GM18502 (cell line): ENCODE measurements around the gene FAM131C.

Experiments
- ATAC-seq: cut with Tn5 transposase; IDR thresholded peaks from one replicate; pipeline ENCODE4 v1.9.1; 2021; ENCODE audit warnings: mild to moderate bottlenecking; ENCODE audit not compliant: unreplicated experiment, poor library complexity

FAM131C gene

GRCh38 chr1:16073490-16074119 is at the start of gene FAM131C:
FAM131C (minus strand) TSS chr1:16073651; CDS start chr1:16073442, 209 bp downstream.
- ATAC-seq: no peak

- ATAC-seq: no peak
Measured at GRCh38 chr1:16122916-16123315, 49.5 kb upstream of the FAM131C start.

- ATAC-seq: no peak
Measured at GRCh38 chr1:16122350-16122881, 49.0 kb upstream of the FAM131C start.

- no peak for ATAC-seq
Measured at GRCh38 chr1:16120940-16121410, 47.5 kb upstream of the FAM131C start.

GRCh38 chr1:16120407-16120806 is 47.0 kb upstream of the FAM131C start:
- no peak for ATAC-seq

GRCh38 chr1:16119926-16120325 is 46.5 kb upstream of the FAM131C start:
- ATAC-seq: no peak

GRCh38 chr1:16119504-16119903 is 46.1 kb upstream of the FAM131C start:
- no peak for ATAC-seq

GRCh38 chr1:16118706-16119105 is 45.3 kb upstream of the FAM131C start:
- ATAC-seq: no peak

GRCh38 chr1:16117936-16118335 is 44.5 kb upstream of the FAM131C start:
- no peak for ATAC-seq

GRCh38 chr1:16117369-16117768 is 43.9 kb upstream of the FAM131C start:
- ATAC-seq: no peak

GRCh38 chr1:16116625-16117024 is 43.2 kb upstream of the FAM131C start:
- ATAC-seq: no peak

GRCh38 chr1:16116002-16116401 is 42.6 kb upstream of the FAM131C start:
- no peak for ATAC-seq

- no peak for ATAC-seq
Measured at GRCh38 chr1:16115468-16115983, 42.1 kb upstream of the FAM131C start.

- no peak for ATAC-seq
Measured at GRCh38 chr1:16114527-16115467, 41.3 kb upstream of the FAM131C start.

- no peak for ATAC-seq
Measured at GRCh38 chr1:16112596-16113555, 39.4 kb upstream of the FAM131C start.

- no peak for ATAC-seq
Measured at GRCh38 chr1:16111771-16112595, 38.5 kb upstream of the FAM131C start.

GRCh38 chr1:16110884-16111283 is 37.4 kb upstream of the FAM131C start:
- no peak for ATAC-seq

- ATAC-seq: no peak
Measured at GRCh38 chr1:16110456-16110855, 37.0 kb upstream of the FAM131C start.

- no peak for ATAC-seq
Measured at GRCh38 chr1:16109571-16109970, 36.1 kb upstream of the FAM131C start.
